ENCODE data around the gene HID1.

GRCh38 chr17:74921026-74921681 is 51.4 kb downstream of the HID1 start:
- TF ChIP-seq, protein P1, sequence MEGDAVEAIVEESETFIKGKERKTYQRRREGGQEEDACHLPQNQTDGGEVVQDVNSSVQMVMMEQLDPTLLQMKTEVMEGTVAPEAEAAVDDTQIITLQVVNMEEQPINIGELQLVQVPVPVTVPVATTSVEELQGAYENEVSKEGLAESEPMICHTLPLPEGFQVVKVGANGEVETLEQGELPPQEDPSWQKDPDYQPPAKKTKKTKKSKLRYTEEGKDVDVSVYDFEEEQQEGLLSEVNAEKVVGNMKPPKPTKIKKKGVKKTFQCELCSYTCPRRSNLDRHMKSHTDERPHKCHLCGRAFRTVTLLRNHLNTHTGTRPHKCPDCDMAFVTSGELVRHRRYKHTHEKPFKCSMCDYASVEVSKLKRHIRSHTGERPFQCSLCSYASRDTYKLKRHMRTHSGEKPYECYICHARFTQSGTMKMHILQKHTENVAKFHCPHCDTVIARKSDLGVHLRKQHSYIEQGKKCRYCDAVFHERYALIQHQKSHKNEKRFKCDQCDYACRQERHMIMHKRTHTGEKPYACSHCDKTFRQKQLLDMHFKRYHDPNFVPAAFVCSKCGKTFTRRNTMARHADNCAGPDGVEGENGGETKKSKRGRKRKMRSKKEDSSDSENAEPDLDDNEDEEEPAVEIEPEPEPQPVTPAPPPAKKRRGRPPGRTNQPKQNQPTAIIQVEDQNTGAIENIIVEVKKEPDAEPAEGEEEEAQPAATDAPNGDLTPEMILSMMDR (IDR thresholded peaks at IDR 0.05): no peak
- TF ChIP-seq POLR2A (IDR thresholded peaks at IDR 0.05): no peak
